Measurements from ENCODE around the gene NEGR1. TPM values are rescaled to one million over a fixed set of nuclear protein-coding genes. Genes with fewer than 3 reads are reported as not detected.

Gene NEGR1
- total RNA-seq, 2 experiments from 2014 or later: not detected

GRCh38 chr1:71357708-71358107 lies 924.6 kb downstream of the NEGR1 start:
- Mint-ChIP-seq H3K9me3 (peaks cover 10% of the 10 kb centered on the region), H3K27ac (no peak overlapping the region), H3K36me3 (ENCODE audit: low read depth) (no peaks in the 10 kb centered on the region), H3K4me3 (no peak overlapping the region), H3K4me1 (no peaks in the 10 kb centered on the region), H3K27me3 (no peaks in the 10 kb centered on the region)
- CTCF ChIA-PET: no interaction called here
- no peak for DNase-seq
- POLR2A ChIA-PET: no interaction called here

GRCh38 chr1:71351438-71351837 lies 930.9 kb downstream of the NEGR1 start:
- CTCF ChIA-PET: no interaction called here
- H3K4me1 Mint-ChIP-seq: no peaks in the 10 kb centered on the region
- H3K36me3 Mint-ChIP-seq (ENCODE audit: low read depth): no peaks in the 10 kb centered on the region
- no peak overlapping the region for H3K27ac Mint-ChIP-seq
- no peak overlapping the region for H3K4me3 Mint-ChIP-seq
- POLR2A ChIA-PET: no interaction called here
- H3K27me3 Mint-ChIP-seq: no peaks in the 10 kb centered on the region
- no peak for DNase-seq
- peaks cover 3% of the 10 kb centered on the region for H3K9me3 Mint-ChIP-seq

- CTCF ChIA-PET: no interaction called here
- no peak overlapping the region for H3K4me3 Mint-ChIP-seq
Measured at GRCh38 chr1:71350805-71351204, 931.5 kb downstream of the NEGR1 start.

GRCh38 chr1:71350330-71350729 lies 932.0 kb downstream of the NEGR1 start:
- H3K27me3 Mint-ChIP-seq: no peaks in the 10 kb centered on the region
- no peak overlapping the region for H3K4me3 Mint-ChIP-seq
- no peaks in the 10 kb centered on the region for H3K4me1 Mint-ChIP-seq
- H3K36me3 Mint-ChIP-seq (ENCODE audit: low read depth): no peaks in the 10 kb centered on the region
- DNase-seq: no peak
- H3K9me3 Mint-ChIP-seq: peaks cover 6% of the 10 kb centered on the region
- ChIA-PET CTCF (no interaction called here), POLR2A (no interaction called here)
- no peak overlapping the region for H3K27ac Mint-ChIP-seq

More at GRCh38 chr1:71350805-71351204, 931.5 kb downstream of the NEGR1 start:
- H3K9me3 Mint-ChIP-seq: peaks cover 3% of the 10 kb centered on the region
- H3K36me3 Mint-ChIP-seq (ENCODE audit: low read depth): no peaks in the 10 kb centered on the region
- H3K27me3 Mint-ChIP-seq: no peaks in the 10 kb centered on the region
- H3K27ac Mint-ChIP-seq: no peak overlapping the region
- H3K4me1 Mint-ChIP-seq: no peaks in the 10 kb centered on the region
- POLR2A ChIA-PET: no interaction called here
- no peak for DNase-seq
